Activated gamma-delta T cell treated with anti-CD3 and anti-CD28 coated beads, Interleukin-2, amount 50 U/mL, for 16 hours (primary cell): Measurements from ENCODE around the gene BIN1.

ENCODE experiments used
- DNase-seq: peaks from one replicate; pipeline ENCODE4 v3.0.0-alpha.2; 2020; ENCODE audit warnings: low read depth

The BIN1 gene, protein sequence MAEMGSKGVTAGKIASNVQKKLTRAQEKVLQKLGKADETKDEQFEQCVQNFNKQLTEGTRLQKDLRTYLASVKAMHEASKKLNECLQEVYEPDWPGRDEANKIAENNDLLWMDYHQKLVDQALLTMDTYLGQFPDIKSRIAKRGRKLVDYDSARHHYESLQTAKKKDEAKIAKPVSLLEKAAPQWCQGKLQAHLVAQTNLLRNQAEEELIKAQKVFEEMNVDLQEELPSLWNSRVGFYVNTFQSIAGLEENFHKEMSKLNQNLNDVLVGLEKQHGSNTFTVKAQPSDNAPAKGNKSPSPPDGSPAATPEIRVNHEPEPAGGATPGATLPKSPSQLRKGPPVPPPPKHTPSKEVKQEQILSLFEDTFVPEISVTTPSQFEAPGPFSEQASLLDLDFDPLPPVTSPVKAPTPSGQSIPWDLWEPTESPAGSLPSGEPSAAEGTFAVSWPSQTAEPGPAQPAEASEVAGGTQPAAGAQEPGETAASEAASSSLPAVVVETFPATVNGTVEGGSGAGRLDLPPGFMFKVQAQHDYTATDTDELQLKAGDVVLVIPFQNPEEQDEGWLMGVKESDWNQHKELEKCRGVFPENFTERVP

DNA sequence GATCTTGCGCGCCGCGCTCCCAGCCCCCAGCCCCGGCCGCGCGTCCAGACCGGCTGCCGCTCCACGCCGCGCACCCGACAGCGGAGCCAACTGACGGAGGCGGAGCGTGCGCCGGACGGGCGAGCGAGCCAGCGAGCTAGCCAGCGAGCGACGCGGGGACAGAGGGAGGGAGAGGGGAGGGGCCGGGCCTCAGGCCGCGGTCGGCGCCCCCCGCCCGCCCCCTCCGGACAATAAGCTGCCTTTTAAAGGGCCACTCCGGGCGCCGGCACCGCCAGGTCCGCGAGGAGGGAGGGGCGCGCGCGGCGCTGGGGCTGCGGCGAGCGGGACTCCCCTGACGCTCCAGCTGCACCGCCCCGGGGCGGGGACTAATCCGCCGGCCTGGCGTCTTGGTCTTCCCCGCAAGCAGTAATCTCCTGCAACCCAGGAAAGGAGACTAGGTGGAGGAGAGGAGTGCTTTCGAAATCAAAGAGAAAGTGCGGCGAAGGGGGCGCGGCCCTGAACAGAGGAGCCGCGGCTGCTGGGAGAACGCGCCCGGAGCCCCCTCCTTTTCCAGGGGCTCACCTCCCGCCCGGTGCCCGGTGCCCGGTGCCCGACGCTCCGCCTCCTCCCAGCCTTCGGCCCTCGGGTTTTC, at the start of gene BIN1:
BIN1 (minus strand) TSS at position 164 of the 631 bp plus-strand sequence. CDS start 211 bp downstream, outside the sequence.
- DNase-seq, result peak; percentile 45

DNA sequence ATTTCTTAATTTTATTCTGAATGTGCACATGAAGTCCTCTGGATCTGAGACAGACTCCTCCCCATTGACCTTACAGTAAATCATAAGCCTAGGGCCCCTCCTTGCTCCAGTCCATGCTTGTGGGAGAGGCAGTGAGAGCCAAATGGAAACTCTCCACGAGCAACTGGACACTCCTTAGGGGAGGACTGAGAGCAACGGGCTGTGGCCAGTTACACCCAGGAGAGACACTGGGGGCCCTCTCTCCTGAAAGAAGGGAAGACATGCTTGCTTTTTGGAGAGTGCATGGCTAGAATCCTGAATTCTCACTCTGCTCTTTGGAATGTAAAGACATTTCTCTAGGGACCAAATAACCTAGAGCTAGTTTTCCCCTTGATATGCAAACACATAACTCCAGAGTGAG, 49.0 kb upstream of the BIN1 start:
- no peak for DNase-seq

DNA sequence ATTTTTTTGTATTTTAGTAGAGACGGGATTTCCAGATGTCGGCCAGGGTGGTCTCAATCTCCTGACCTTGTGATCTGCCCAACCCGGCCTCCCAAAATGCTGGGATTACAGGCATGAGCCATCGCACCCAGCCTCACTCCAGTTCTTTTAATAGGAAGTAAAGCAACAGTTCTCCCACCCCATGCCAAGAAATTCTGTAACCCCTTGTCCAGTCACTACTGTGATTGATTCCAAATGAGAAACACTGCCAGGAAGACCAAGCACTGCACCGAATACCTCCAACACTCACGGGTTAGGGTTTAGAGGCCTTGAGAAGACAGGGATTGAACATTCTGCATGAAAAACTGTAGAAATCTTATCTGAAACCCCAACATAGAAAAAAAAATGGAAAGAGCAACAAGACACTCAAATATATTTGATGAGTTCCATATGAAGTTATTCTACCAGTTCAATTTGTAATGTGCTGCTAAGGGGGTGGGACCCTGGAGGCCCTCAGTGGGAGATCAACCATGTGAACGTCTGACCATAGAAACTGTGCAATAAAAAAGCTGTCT, 48.2 kb upstream of the BIN1 start:
- DNase-seq, result no peak

DNA sequence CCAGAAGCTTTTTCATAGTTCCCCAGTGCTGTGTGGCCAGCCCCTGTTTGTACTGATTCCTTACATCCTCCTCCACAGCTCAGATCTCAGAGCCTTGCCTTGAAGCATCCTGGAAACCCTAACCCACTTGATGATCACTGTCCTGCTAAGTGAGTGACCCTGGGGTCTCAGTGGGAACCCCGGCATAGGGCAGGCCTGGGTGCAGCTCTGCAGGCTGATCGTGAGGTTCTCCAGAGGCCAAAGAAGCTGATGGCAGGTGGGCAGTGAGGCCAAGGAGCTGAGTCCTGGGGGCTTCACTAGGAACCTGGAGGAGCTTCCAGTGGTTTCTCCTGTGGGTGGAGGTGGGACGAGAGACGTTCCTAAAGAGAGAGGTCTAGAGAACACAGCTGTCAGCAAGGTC, 47.4 kb upstream of the BIN1 start:
- DNase-seq, result no peak

DNA sequence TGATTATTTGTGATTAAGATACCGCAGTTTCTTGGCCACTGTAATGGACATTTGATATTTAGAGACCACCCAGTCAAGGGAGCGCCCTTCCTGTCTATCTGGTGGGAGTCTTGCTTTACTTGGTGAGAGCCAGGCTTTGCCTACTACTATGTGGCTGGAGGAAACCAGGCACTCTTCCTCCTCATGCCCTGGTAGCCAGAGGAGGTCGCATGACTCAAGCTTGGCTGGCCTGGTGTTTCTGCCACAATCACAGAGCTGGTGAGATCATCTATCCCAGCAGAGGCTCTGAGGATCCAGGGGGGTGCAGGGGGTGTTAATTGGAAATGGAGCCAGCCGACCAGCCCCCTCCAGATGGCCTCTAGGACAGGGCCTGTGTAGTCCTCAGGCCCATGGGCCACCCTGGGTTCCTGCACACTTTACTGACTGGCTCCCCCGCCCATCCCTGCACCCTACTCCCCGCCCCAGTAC, 46.8 kb upstream of the BIN1 start:
- no peak for DNase-seq

DNA sequence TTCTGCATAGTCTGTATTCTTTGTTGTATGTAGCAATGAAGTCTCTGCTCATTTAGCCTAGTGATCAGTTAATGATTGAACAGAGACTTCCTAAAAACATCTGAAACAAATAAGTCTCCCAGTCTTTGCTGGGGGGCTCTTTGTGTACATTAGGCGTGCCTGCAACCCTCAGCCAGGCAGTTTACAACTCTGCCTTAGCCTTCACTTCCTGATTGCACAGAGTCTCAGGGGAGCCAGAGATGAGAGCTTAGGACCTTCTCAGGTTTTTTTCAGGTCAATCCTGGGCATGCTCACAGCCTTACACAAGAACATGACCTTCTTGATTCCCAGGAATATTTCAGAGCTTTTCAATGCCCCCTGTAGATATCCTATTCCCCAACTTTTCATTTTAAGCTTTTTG, 44.0 kb upstream of the BIN1 start:
- no peak for DNase-seq

DNA sequence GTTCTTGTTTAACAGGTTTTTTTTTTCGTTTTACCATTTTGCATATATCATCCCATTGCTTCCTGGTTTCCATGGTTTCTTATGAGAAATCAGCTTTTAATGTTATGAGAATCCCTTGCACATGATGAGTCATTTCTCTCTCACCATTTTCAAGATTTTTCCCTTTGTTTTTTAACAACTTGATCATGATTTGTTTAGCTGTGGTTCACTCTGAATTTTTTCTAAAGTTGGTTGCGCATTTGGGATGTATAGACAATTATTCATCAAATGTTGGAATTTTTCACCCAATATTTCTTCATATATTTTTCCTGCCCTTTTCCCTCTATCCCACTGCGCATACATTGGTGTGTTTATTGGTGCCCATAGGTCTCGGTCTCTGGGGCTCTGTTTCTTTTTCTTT, 42.4 kb upstream of the BIN1 start:
- DNase-seq, result no peak

DNA sequence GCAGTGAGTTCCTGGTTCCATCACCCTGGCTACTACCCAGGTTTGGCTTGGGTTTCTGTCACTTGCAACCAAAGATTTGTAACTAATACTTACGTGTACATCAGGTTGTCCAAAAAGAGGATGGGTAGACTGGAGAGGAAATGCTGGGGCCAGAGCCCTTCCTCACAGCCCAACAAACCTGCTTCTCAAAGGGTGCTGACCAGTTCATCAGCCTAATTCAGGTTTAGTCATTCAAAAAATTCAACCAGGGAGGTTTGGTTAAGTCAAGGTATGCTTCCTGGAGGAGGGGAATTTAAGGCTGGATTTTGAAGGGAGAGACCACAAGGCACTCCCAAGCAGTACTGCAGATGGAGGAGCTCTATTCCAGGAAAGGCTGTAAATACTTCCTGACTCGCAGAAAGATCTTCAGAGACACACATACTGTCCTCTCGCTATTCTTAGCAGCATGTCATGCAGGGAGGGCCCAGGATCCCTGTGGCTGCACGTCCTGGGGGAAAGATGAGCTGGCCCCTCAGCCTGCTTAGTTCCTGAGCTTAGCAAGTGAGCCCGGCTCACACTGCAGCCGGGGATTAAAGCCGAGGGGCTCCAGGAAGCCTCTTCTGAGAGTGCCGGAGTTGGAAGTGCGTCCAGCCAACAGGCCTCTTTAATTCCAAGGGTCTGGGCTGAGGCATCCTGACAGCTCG, 40.0 kb upstream of the BIN1 start:
- DNase-seq, result no peak

DNA sequence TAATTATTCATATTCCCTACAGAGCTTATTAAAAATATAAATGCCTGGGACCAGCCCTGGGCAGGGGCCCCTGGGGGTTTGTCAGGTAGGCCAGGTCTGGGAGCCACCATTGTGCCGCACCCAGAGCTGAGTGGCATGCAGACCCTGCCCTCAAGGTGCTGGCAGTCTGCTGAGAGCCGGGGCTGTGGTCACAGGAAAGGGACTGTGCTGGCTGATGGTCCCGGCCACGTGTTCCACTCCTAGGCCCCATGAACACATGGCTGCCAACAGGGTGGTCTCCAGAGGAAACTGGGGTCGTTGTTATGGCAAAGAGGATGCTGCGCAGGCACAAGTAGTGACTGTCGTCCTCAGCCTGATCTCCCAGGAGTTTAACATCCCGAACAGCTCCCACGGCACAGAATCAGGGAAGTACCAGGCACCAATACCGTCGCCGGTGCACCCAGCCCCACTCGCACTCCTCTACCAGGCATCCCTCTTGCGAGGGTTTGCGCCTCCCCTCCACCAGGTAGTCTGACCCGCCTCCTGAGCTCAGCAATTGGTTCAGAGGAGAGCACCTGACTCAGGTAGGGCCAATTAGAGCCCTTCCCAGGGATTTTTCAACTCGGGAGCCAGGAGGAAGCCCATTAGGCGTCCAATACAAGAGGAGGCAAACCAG, 39.2 kb upstream of the BIN1 start:
- no peak for DNase-seq

DNA sequence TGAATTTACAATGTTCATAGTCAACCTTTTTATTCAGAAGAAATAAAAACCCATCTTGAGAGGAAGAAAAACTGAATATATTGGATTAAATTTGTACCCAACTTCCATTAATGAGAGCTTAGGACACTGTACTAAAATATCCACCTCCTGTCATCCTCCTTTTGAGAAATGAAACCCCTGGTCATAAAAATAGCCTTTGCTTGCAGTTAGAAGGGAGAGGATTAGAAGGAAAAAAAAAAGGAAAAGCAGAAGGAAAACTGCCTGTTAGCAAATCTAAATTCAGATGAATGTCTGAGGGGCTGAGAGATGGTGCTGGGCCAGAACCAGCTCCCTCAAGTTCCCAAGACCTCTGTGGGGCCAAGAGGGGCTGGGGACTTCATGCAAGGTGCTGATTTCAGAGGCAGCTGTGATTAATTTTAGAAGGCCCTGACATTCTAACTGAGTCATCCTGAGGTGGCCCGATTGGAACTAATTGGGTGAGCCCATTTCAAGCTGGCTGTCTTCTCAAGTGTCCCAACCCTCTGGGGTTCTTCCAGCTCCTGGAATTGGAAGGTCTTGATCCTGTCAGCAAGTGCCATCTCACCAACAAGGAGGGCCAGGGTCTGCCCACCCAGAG, 38.4 kb upstream of the BIN1 start:
- no peak for DNase-seq

DNA sequence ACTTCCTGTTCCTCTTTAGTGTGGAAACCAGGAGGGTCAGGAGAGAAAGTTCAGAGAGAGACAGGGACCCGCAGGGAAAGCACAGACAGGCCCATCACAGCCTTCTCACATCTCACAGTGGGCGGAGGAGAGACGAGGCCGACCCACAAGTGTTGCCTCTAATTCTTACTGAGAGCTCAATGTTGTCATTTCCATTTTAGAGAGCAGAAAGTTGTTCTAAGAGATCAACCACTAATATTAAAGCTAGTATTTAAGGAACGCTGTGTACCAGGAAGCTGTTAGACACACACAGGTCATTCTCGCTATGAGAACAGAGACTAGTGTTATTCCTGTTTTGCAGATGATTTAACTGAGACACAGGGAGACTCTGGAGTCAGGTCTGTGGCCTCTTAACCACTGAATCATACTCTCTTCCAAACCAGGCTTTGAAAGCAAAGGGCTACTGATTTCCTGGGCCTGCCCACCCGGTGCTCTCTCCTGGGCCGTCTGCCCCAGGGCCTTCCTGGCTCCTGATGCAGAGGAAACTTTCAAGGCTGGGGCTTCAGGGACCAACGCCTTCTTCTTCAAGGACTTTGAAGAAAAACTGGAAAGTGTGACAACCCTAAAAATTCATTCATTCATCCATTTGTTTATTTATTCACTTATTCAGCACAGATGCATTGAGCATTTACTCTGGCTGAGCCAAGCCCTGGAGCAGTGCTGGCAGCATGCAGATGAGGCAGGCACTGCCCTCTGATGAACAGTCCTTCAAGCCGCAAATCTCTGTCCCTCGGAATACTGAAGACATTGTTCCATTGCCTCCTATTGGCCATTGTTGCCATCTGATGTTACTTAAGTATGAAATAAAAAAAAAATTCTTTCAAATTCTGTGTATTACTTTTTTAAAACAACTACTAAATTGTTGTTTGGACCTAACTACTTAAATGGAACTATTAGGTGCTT, 37.2 kb upstream of the BIN1 start:
- DNase-seq, result no peak

DNA sequence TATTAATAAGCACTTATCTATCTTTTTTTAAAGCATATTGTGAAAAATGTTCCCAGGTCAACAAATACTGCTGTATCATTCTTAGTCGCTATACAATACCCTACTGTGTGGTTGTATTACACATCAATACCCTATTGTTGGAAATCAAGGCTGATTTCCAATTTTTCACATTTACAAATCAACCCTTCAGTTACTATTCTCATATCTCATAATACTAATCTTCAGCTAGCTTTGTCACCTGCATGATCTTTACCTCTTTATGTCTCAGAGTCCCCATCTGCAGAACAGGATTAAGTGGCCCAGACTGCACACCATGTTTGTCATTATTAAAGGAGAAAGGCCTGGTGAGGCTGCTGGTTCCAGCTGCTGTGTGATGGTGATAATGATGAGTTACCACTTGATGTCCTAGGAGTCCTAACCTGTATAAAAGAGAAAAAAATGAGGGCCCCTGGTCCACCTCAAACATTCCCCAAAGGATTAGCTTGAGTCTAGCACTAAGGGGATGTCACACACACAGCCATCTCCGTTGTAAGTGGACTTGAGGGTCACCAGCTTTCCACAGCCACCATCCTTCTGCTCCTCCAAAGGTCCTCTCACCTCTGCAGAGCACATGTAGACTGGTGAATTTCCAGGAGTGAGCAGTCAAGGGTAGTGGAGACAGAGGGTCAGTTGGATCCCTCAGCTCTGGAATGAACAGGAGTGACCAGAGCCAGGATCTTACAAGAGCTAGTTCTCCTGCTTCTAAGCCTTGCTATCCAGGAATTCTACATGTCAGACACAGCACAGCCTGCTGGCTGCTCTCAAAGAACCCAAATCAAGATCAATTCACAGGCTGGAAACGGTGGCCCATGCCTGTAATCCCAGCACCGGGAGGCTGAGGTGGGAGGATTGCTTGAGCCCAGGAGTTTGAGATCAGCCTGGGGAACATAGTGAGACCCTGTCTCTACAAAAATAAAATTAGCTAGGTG, 36.0 kb upstream of the BIN1 start:
- no peak for DNase-seq

DNA sequence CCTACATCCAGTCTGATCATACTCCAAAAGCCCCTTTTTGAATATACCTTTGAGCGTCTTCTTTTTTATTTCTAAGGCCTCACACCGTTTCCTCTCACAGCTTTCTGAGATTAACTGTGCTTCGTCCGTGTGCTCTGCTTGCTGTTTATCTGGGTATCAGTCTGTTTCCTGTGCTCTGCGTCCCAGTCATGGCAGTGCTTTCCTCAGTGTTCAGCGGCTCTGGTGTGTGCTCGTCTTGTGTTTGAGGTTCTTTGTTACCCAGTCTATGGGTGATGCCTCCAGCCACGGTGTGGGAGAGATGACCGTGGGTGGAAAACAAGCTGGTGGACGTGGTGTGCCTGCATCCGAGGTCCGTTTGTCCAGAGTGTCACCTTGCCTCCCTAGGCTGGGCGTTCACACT, 33.6 kb upstream of the BIN1 start:
- DNase-seq, result no peak

DNA sequence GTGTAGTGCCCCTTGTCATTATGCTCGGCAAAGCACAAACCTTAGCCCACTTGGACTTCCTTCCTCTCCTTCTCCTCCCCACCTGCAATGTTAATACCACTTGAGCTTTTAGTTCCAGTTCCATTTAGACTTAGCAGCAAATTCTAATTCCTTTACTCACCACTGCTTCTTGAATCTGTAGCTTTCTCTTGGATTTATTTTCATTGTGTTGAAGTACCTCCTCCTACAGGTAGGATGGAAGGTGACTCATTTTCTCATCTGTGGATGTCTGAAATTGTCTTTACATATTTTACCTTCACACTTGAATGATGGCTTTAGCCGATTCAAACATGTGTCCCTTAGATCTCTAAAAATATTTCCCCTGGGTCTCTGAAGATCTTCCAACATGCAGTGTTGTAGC, 32.8 kb upstream of the BIN1 start:
- DNase-seq, result no peak

DNA sequence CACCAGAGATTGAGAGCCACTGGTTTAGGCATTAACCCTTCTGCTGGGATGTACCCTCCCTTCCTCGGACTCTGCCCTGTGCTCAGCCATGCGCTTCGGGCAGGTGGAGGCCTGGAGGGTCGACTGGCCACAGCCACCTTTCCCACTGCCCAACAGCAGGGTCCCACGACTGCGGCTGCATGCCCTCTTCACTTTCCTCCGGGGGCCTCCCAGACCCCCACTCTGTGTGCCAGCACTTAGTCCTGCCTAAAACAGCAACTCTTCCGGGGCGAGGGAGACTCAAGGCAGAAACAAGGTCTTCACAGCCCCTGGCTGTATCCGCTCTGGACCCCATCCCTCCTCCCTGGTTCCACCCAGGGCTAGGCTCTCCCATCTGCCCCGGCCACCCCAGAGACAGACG, 31.3 kb upstream of the BIN1 start:
- no peak for DNase-seq

DNA sequence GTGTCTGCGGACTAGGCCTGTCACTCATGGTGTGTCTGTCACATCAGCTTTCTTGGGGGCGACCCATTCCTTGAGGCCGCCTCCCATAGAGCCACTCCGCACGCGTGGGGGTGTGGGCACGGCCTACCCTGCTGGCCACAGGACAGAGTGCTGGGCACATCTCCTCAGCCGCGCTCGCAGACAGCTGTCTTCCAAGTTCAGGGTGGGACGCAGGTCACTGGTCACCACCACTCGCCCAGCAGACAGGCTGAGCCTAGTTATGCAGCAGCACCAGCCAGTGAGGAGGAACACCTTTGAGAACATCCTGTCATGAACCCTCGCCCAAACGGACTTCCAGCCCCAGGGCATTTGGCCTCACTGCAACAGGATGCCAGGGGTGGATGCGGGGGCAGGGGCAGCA, 30.8 kb upstream of the BIN1 start:
- no peak for DNase-seq

DNA sequence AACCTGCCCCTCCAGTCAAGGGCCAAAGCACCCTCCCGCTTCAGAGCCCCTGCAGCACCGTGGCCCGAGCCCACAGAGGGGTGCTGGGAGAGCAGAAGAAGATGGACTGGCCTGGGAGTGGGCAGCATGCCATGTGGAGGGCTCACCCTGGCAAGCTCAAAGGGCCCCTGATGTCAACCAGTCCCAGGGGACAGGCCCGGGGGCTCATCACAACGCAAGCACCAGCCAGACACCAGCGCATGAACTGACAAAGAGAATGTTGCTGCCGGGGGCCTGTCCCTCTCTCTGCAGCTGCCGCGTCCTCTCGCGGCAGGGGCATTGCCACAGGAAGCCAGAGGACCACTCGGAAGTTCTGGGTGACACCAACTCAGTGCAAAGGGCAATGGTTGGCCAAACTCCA, 30.3 kb upstream of the BIN1 start:
- DNase-seq, result no peak

DNA sequence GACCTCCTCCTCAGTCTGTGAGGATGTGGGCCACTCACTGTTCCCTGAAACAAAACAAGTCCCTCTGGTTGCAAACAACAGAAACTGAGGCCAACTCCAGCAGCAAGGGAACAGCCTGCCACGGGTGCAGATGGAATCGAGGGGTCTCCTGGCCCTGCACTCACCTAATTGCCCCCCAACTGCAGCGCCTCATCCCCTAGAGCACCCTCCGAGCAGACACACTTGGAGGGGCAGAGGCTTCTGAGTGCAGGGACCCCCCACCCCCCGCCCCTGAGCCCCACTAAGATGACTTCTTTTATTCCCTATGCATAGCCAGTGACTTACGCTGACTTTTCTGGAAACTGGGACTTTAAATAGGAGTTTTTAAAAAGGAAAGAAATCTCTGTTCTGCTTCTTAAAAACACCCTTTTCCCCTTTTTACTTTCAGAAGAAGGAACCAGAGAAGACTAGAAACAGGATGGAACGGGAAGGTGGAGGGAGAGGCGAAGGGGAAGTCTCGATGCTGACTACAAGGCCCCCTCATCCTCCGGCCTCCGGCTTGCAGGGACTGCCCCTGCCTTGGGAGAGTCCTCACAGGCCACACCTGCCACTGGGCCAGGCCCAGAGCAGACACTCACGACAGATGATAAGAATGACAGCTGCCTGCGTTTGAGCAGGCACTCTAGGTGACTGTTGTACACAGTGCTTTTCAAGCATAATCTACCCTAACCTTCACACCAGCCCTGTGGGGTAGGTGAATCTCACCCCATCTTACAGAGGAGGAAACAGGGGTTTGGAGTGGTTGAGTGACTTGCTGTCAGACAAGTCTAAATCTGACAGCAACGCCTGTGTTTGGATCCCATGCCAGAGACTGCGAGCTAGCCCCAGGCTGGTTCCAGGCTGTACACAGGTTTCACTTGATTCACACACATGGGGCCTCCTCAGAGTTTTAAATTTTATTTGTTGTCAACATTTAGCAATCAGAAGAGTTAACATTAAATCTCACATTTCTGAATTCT, 28.2 kb upstream of the BIN1 start:
- no peak for DNase-seq
